Measurements from ENCODE around the gene GPX6.

DNA sequence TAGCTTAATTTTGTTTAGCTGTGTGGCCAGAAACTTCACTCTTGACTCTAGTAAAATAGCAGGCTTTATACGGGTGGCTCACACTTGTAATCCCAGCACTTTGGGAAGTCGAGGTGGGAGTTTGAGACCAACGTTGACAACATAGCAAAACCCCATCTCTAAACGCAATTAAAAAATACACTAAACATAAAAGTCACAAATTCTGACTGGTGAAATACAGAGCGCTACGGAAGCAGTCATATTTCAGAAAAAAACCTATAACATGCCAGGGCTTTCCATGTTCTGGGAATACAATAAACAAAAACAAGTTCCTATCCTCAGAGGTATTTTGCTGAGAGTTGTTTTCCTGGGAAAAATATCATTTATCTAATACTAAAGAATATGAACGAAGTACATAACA, 47.5 kb downstream of the GPX6 start:
- TF ChIP-seq POLR2A (IDR thresholded peaks at IDR 0.05) = no peak
- TF ChIP-seq, protein P1, sequence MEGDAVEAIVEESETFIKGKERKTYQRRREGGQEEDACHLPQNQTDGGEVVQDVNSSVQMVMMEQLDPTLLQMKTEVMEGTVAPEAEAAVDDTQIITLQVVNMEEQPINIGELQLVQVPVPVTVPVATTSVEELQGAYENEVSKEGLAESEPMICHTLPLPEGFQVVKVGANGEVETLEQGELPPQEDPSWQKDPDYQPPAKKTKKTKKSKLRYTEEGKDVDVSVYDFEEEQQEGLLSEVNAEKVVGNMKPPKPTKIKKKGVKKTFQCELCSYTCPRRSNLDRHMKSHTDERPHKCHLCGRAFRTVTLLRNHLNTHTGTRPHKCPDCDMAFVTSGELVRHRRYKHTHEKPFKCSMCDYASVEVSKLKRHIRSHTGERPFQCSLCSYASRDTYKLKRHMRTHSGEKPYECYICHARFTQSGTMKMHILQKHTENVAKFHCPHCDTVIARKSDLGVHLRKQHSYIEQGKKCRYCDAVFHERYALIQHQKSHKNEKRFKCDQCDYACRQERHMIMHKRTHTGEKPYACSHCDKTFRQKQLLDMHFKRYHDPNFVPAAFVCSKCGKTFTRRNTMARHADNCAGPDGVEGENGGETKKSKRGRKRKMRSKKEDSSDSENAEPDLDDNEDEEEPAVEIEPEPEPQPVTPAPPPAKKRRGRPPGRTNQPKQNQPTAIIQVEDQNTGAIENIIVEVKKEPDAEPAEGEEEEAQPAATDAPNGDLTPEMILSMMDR (IDR thresholded peaks at IDR 0.05) = no peak

All from thyroid gland (tissue), 4 donors.